HFFc6 (cell line): ENCODE data around the gene NEK5. TPM values are rescaled to one million over a fixed set of nuclear protein-coding genes. Genes with fewer than 3 reads are reported as not detected.
"Not testable (repeated sequence)": the region's sequence is repeated elsewhere in the genome, so short reads cannot be mapped to it uniquely, and the experiment has no call there.

ENCODE experiments used
- DNase-seq: peaks from one replicate; pipeline ENCODE4 v3.0.0-alpha.2; 2018
- H3K27ac Mint-ChIP-seq: 2 replicates; pipeline ENCODE4 v1.8.0; 2020; ENCODE audit warnings: mild to moderate bottlenecking, mixed read lengths
- H3K27me3 Mint-ChIP-seq: 2 replicates; pipeline ENCODE4 v1.8.0; 2021; ENCODE audit warnings: mild to moderate bottlenecking, moderate library complexity, mixed read lengths; ENCODE audit not compliant: insufficient read depth
- H3K36me3 Mint-ChIP-seq: 2 replicates; pipeline ENCODE4 v1.8.0; 2021; ENCODE audit warnings: low read depth, mixed read lengths
- H3K4me1 Mint-ChIP-seq: 2 replicates; pipeline ENCODE4 v1.8.0; 2020; ENCODE audit warnings: low read depth, mixed read lengths
- H3K4me3 Mint-ChIP-seq: 2 replicates; pipeline ENCODE4 v1.8.0; 2020; ENCODE audit warnings: mild to moderate bottlenecking, moderate library complexity, mixed read lengths
- H3K9me3 Mint-ChIP-seq: 2 replicates; pipeline ENCODE4 v1.8.0; 2020; ENCODE audit warnings: mild to moderate bottlenecking, mixed read lengths
- CTCF ChIP-seq: fragments of 200-600 bp; sonication (generic); IDR thresholded peaks from 2 replicates; pipeline ENCODE4 v1.5.0; 2021; ENCODE audit warnings: antibody characterized with exemption, mild to moderate bottlenecking
- total RNA-seq, 6 experiments: library from RNA; stranded (reverse); fragmentation: NEBNext Ultra II Directional; extraction: Animal tissue kit (Norgen Biotek cat#: 25700); gene quantifications; 2 replicates in 1 of 6; 3 replicates in 5 of 6; pipeline ENCODE4 v1.2.3, GENCODE V29; 2021

NEK5 gene
- total RNA-seq, 6 experiments from 2014 or later: not detected

GRCh38 chr13:52097197-52097596 is 31.7 kb downstream of the NEK5 start:
- Mint-ChIP-seq H3K36me3 (no peaks in the 10 kb centered on the region), H3K4me1 (no peaks in the 10 kb centered on the region), H3K4me3 (no peak overlapping the region), H3K27ac (no peak overlapping the region), H3K9me3 (no peaks in the 10 kb centered on the region), H3K27me3 (peaks cover 9% of the 10 kb centered on the region)
- TF ChIP-seq CTCF: no peak
- no peak for DNase-seq

GRCh38 chr13:52096748-52097147 is 32.1 kb downstream of the NEK5 start:
- TF ChIP-seq CTCF: no peak
- H3K36me3 Mint-ChIP-seq: no peaks in the 10 kb centered on the region
- no peak overlapping the region for H3K4me3 Mint-ChIP-seq
- peaks cover 9% of the 10 kb centered on the region for H3K27me3 Mint-ChIP-seq
- H3K27ac Mint-ChIP-seq: no peak overlapping the region
- no peak for DNase-seq
- no peaks in the 10 kb centered on the region for H3K9me3 Mint-ChIP-seq
- no peaks in the 10 kb centered on the region for H3K4me1 Mint-ChIP-seq

GRCh38 chr13:52096062-52096461 is 32.8 kb downstream of the NEK5 start:
- DNase-seq: no peak
- H3K9me3 Mint-ChIP-seq: no peaks in the 10 kb centered on the region
- H3K27me3 Mint-ChIP-seq: peaks cover 9% of the 10 kb centered on the region
- H3K36me3 Mint-ChIP-seq: no peaks in the 10 kb centered on the region
- no peak overlapping the region for H3K4me3 Mint-ChIP-seq
- no peak overlapping the region for H3K27ac Mint-ChIP-seq
- H3K4me1 Mint-ChIP-seq: no peaks in the 10 kb centered on the region
- TF ChIP-seq CTCF: no peak

GRCh38 chr13:52092087-52092486 is 36.8 kb downstream of the NEK5 start:
- Mint-ChIP-seq H3K27me3 (peaks cover 18% of the 10 kb centered on the region), H3K4me3 (no peak overlapping the region), H3K9me3 (no peaks in the 10 kb centered on the region), H3K4me1 (no peaks in the 10 kb centered on the region), H3K36me3 (no peaks in the 10 kb centered on the region), H3K27ac (no peak overlapping the region)
- no peak for DNase-seq
- no peak for TF ChIP-seq CTCF

GRCh38 chr13:52091473-52091872 is 37.4 kb downstream of the NEK5 start:
- Mint-ChIP-seq H3K27ac (no peak overlapping the region), H3K4me1 (no peaks in the 10 kb centered on the region)
- no peak for TF ChIP-seq CTCF

GRCh38 chr13:52085421-52085820 is 43.5 kb downstream of the NEK5 start:
- DNase-seq: peak; percentile 43
- no peak overlapping the region for H3K27ac Mint-ChIP-seq
- H3K27me3 Mint-ChIP-seq: peaks cover 20% of the 10 kb centered on the region
- H3K9me3 Mint-ChIP-seq: no peaks in the 10 kb centered on the region
- H3K4me1 Mint-ChIP-seq: peaks cover 7% of the 10 kb centered on the region
- H3K4me3 Mint-ChIP-seq: no peak overlapping the region
- no peaks in the 10 kb centered on the region for H3K36me3 Mint-ChIP-seq
- no peak for TF ChIP-seq CTCF

More at GRCh38 chr13:52091473-52091872, 37.4 kb downstream of the NEK5 start:
- H3K27me3 Mint-ChIP-seq: peaks cover 18% of the 10 kb centered on the region
- H3K36me3 Mint-ChIP-seq: no peaks in the 10 kb centered on the region
- H3K9me3 Mint-ChIP-seq: no peaks in the 10 kb centered on the region
- no peak for DNase-seq
- H3K4me3 Mint-ChIP-seq: no peak overlapping the region

- H3K27me3 Mint-ChIP-seq: peaks cover 20% of the 10 kb centered on the region
- not testable (repeated sequence) for H3K4me1 Mint-ChIP-seq, H3K4me3 Mint-ChIP-seq, DNase-seq, H3K36me3 Mint-ChIP-seq, H3K27ac Mint-ChIP-seq, H3K9me3 Mint-ChIP-seq
Observed at GRCh38 chr13:52084981-52085380, 43.9 kb downstream of the NEK5 start.
